GM12865 (cell line): ENCODE measurements around the gene THEMIS.

Experiments
- DNase-seq: peaks from one replicate; pipeline ENCODE4 v3.0.0; 2010; ENCODE audit warnings: low read depth
- H3K4me3 ChIP-seq: 2 replicates; pipeline ENCODE4 v1.5.1; 2011; ENCODE audit warnings: mild to moderate bottlenecking, low read depth, low read length, control low read depth
- TF ChIP-seq, protein P1 (sequence below): IDR thresholded peaks from 2 replicates; pipeline ENCODE4 v1.5.1; 2011; ENCODE audit warnings: low read length, control low read depth, low read depth, inconsistent platforms; ENCODE audit not compliant: insufficient read depth; ENCODE audit errors: missing control alignments

The THEMIS gene, protein sequence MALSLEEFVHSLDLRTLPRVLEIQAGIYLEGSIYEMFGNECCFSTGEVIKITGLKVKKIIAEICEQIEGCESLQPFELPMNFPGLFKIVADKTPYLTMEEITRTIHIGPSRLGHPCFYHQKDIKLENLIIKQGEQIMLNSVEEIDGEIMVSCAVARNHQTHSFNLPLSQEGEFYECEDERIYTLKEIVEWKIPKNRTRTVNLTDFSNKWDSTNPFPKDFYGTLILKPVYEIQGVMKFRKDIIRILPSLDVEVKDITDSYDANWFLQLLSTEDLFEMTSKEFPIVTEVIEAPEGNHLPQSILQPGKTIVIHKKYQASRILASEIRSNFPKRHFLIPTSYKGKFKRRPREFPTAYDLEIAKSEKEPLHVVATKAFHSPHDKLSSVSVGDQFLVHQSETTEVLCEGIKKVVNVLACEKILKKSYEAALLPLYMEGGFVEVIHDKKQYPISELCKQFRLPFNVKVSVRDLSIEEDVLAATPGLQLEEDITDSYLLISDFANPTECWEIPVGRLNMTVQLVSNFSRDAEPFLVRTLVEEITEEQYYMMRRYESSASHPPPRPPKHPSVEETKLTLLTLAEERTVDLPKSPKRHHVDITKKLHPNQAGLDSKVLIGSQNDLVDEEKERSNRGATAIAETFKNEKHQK

DNA sequence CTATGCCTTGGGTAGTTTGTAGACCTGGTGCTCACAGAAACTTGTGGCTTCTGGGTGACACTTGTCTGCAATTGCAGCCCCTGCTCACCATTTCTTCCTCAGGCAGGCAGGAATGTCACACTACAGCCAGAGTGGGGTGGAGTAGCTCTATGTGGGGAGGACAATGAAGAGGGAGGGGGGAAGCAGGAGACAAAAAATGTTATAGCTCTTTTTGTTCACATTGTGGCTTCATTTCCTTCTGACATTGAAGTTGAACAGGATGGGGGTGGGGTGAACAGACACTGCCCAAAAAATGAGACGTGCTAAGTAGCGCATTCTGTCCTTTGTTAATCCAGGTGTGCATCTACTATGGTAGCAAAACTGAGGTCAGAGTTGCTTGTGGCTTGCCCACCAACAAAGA, at the start of gene THEMIS:
Gene THEMIS, minus strand, starts transcription at position 124 of the 400 bp plus-strand sequence. CDS start 126 bp downstream, outside the sequence.
- DNase-seq = no peak
- no peak within 1 kb of the TSS for H3K4me3 ChIP-seq
- TF ChIP-seq, protein P1, sequence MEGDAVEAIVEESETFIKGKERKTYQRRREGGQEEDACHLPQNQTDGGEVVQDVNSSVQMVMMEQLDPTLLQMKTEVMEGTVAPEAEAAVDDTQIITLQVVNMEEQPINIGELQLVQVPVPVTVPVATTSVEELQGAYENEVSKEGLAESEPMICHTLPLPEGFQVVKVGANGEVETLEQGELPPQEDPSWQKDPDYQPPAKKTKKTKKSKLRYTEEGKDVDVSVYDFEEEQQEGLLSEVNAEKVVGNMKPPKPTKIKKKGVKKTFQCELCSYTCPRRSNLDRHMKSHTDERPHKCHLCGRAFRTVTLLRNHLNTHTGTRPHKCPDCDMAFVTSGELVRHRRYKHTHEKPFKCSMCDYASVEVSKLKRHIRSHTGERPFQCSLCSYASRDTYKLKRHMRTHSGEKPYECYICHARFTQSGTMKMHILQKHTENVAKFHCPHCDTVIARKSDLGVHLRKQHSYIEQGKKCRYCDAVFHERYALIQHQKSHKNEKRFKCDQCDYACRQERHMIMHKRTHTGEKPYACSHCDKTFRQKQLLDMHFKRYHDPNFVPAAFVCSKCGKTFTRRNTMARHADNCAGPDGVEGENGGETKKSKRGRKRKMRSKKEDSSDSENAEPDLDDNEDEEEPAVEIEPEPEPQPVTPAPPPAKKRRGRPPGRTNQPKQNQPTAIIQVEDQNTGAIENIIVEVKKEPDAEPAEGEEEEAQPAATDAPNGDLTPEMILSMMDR = no peak

DNA sequence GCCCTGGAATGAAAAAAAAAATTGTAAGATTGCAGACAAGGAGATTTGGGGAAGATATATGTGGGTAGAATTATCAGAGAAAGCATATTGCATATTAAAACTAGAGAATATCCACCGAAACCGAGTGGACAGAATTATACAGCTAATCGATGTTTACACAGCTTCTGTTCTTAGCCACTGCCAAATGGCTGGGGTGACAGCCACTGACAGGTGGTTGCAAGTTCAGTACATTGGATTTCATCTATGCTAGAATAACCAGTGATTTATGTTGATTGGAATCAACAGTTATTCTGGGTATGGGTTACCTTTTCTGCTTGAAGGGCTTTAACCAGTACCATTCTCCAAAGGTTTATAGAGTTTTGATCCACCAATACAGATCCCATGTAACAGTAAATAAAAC, 48.4 kb upstream of the THEMIS start:
- H3K4me3 ChIP-seq = no peak overlapping the region
- TF ChIP-seq, protein P1 = no peak

DNA sequence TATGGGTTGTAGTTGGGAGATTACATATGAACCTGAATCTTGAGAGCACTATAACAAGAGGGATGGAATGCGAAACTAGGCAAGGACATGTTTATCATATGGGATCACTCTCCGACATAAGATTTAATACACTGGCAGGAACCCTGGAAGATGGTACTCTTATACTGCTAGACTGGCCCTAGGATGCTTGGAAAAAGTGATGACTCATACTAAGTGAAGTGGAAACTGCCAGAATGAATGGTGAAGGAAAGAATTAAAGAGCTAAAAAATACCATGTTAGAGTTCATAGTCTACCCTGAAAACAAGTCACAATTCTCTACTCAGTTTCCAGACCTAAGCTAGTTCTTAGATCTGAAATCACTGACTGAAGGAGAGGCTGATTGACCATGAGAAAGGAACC, 45.5 kb upstream of the THEMIS start:
- TF ChIP-seq, protein P1 = no peak
- H3K4me3 ChIP-seq = no peak overlapping the region
- no peak for DNase-seq

More for the DNA sequence above, 48.4 kb upstream of the THEMIS start:
- DNase-seq = no peak

DNA sequence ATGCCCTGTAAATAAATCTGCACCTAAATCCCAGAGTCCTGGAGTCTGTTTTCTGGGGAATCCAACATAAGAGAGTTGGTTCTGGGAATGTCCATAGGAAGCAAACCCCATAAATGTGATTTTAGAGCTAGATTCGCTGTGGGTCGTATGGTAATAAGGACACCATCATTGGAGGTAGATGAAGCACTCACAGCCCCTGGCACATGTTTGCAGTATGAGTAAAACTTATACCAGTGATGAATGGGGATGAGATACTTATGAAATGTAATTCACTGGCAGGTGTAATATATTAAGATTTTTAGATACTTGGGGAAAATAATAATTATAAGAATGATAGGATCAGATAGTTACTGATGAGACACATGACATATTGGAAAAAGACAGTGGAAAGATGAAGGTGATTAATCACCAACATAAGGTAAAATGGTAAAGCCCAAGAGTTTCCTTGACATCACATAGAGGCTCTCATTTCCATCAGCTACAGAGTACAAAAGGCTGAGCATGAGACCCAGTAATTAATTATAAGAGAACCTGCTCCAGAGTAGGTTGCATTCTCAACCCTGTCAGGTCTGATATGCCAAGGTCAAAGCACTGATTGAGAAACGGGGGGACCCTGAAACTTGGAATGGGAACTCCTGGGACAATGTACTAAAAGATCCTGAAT, 44.7 kb upstream of the THEMIS start:
- TF ChIP-seq, protein P1 = no peak
- DNase-seq = no peak
- H3K4me3 ChIP-seq = no peak overlapping the region

DNA sequence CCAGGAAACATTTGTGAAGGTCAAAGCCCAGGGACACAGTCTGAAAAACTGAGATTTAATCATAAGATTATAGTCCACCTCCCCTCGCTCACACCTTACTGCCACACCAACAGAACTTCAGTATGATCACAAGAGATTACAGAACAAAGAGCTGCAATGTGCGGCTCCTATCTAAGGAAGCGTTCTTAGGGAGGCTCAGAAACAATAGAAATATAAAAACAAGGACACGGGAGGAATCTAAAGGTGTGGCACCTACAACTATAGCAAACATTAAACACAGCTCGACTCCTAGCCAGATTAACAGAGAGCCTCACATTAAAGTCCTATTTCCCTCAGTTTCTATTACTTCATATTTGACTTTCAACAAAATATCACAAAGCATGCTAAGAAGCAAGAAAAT, 40.4 kb upstream of the THEMIS start:
- no peak for DNase-seq
- TF ChIP-seq, protein P1 = no peak
- no peak overlapping the region for H3K4me3 ChIP-seq

DNA sequence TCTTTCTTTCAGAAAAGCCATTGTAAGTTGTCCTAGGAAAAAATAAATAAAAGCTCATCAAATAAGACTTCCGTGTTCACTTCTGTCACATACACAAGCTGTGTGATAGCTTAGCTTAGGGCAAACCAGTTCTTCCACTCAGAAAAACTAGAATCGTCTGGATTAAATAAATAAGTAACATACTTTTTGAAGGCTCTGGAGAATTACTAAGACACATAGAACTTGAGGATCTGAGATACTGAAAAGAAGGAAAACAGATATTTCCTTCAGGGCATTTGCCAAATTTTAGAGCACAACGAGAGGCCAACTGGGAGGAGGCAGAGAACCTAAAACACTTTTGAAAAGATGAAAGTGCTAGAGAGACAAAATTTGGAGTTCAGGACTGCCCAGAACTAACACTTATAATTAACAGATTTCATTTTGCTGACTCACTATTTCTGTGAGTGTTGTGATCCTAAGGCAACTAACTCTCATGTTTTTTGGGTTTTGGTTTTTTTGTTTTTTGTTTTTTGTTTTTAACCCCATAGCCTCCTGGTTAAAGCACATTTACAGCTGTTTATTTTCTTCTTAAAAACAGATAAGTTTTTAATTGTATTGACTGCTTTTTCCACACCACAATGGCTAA, 38.7 kb upstream of the THEMIS start:
- TF ChIP-seq, protein P1 = no peak
- H3K4me3 ChIP-seq = no peak overlapping the region
- no peak for DNase-seq
